Measurements from ENCODE around the gene MYO15B.

MYO15B gene

GRCh38 chr17:75587675-75588595, at the start of gene MYO15B:
MYO15B (plus strand) TSS chr17:75587800; CDS start chr17:75588058, 258 bp downstream.
- DNase-seq (ENCODE audit: low read depth in 3 of 3): peak in 1 of 3 donors; percentile 49

- no peak for DNase-seq (ENCODE audit: low read depth in 3 of 3)
Observed at GRCh38 chr17:75539967-75540729, 47.5 kb upstream of the MYO15B start.

- DNase-seq (ENCODE audit: low read depth in 3 of 3): no peak
Observed at GRCh38 chr17:75540923-75541503, 46.6 kb upstream of the MYO15B start.

GRCh38 chr17:75542229-75542628, 45.4 kb upstream of the MYO15B start:
- DNase-seq (ENCODE audit: low read depth in 3 of 3): no peak

DNA sequence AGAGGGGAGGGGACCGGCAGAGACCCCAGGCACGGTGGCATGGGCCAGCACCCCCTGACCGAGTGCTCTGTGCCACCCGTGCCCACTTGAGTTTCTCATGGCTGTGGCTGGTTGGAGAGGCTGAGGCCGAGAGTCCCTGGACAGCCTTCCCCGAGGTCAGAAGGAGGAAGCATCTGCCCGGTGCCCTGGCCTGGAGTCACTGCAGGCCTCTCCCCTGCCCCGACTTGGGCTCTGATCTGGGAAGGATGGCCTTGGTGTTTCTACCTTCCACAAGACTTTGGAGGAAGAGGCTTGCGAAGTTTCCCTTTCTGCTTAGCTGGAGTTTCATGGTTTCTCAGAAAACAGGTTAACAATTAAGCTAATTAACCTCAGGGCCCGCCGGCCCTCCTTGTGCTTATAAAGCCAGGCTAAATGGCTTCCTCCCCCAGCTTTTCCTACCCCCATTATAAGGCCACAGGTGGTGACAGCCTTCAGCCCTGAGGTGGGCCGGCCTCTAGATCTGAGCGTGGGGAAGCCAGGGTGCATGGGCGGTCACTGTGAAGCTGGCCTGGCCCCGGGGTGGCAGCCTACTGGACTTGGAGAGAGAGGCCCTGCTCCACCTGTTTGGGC, 44.8 kb upstream of the MYO15B start:
- no peak for DNase-seq (ENCODE audit: low read depth in 3 of 3)

DNA sequence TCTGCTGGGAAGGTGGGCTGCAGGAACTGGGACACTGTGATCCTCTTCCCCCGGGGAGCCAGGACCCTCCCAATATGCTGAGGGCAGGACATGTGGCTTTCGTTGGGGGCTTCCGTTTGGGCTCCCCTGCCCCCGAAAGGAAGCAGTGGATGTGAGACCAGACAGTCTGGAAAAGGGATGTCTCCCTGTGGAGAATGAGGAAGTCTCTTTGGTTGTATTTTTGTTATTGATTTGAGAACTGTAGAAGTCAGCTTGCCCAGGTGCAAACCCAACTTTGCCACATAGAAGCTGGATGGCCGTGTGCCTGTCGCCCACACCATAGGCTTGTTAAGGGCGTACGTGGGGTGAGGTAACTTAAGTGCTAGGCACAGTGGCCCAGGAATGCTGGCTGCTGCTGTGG, 43.4 kb upstream of the MYO15B start:
- no peak for DNase-seq (ENCODE audit: low read depth in 3 of 3)

- DNase-seq (ENCODE audit: low read depth in 3 of 3): no peak
Observed at GRCh38 chr17:75546181-75546580, 41.4 kb upstream of the MYO15B start.

GRCh38 chr17:75547091-75547490, 40.5 kb upstream of the MYO15B start:
- no peak for DNase-seq (ENCODE audit: low read depth in 3 of 3)

DNA sequence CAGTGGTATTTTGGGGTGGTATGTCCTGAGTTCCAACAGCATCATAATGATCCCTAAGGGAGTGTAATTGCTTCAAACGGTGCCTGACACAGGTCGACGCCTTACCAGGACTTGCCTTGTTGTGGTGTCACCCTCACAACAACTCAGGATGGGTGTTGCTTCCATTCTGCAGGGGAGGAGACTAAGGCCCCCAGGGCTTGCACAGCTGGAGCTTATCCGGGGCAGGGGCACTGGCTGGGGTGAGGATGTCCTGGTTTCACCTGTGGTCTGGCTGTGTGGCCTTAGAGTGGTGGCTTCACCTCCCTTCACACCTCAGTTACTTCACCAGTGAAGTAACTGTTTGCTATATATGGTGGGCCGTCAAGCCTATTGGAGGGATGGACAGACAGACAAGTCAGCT, 38.8 kb upstream of the MYO15B start:
- no peak for DNase-seq (ENCODE audit: low read depth in 3 of 3)

DNA sequence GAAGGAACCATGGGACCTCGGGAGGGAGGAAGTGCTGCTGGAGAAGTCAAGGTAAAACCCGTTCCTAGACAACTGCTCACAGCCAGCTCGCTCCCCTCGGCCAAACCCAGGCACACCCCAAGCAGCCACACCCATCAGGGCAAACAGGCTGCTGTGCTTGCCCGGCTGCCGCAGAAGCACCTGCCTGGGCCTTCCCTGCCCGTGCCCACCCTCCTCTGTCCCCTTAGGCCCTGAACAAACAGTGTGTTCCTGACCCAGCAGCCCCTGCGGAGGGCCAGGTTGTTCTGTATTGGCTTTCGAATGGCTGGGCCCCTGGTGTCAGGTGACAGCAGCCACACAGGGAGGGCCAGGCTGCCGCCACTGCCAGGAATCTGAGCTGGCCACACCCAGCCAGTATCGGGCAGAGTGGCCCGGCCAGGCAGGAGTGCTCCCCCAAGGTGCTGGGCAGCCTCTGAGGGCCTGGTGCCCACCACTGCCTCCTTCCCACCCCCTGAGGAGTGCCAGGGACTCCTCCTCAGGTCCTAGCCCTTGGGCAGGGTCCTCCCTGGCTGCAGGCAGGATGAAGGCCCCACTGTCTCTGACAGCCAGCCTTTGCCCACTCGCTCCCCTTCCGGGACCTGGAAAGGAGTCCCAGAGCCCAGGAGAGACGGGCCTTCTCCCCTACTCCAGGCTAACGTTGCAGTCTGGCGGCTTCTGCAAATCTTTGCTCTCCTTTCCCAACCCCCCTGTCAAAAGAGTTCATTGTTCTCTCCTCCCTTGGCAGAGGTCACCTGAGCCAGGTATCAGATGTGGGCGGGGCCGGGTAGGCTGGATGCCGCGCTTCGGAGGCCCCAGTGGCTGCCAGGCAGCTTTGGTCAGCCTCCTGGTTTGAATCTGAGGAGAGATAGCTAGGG, 38.1 kb upstream of the MYO15B start:
- DNase-seq (ENCODE audit: low read depth in 3 of 3): no peak

- DNase-seq (ENCODE audit: low read depth in 3 of 3): no peak
Observed at GRCh38 chr17:75550139-75550465, 37.5 kb upstream of the MYO15B start.

- DNase-seq (ENCODE audit: low read depth in 3 of 3): no peak
Observed at GRCh38 chr17:75551266-75551665, 36.3 kb upstream of the MYO15B start.

DNA sequence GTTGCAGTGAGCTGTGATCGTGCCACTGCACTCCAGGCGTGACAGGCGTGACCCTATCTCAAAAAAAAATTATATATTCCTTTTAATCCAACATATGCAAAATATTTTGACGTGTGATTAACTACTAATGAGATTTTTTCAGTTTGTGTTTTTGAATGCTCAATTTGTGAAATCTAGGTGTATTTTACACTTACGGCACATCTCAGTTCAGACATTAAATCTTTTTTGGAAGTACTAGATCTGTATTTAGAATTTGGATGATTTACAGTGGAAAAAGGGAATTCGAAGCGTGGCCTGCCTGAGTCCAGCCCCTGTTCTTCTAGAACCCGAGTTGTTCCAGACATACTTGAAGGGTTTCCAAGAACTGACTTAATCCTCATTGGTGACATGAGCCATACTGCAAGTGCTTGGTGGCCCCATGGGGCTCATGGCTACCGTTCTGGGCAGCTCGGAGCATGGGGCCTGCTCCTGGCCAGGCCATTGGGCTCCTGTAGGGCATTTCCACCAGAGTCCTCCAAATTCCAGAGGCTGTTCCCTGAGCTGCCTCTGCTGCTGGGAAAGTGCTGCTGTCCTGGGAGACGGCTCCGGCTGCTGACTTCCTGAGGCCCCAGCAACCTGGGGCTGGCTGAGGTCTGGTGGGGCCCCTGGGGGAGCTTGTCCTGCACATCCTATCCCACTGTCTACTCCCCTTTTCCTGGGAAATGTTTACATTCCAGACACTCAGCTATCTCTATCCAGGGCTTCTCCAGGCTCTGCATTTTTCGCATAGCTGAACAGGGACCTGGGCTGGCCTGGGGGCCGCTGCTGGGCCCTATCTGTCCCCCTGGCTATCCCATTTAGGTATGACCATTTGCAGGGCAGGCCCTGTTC, 34.9 kb upstream of the MYO15B start:
- DNase-seq (ENCODE audit: low read depth in 3 of 3): no peak

- no peak for DNase-seq (ENCODE audit: low read depth in 3 of 3)
Observed at GRCh38 chr17:75553295-75554110, 34.1 kb upstream of the MYO15B start.

- DNase-seq (ENCODE audit: low read depth in 3 of 3): no peak
Observed at GRCh38 chr17:75555679-75556153, 31.9 kb upstream of the MYO15B start.

- DNase-seq (ENCODE audit: low read depth in 3 of 3): no peak
Observed at GRCh38 chr17:75557075-75557851, 30.3 kb upstream of the MYO15B start.

DNA sequence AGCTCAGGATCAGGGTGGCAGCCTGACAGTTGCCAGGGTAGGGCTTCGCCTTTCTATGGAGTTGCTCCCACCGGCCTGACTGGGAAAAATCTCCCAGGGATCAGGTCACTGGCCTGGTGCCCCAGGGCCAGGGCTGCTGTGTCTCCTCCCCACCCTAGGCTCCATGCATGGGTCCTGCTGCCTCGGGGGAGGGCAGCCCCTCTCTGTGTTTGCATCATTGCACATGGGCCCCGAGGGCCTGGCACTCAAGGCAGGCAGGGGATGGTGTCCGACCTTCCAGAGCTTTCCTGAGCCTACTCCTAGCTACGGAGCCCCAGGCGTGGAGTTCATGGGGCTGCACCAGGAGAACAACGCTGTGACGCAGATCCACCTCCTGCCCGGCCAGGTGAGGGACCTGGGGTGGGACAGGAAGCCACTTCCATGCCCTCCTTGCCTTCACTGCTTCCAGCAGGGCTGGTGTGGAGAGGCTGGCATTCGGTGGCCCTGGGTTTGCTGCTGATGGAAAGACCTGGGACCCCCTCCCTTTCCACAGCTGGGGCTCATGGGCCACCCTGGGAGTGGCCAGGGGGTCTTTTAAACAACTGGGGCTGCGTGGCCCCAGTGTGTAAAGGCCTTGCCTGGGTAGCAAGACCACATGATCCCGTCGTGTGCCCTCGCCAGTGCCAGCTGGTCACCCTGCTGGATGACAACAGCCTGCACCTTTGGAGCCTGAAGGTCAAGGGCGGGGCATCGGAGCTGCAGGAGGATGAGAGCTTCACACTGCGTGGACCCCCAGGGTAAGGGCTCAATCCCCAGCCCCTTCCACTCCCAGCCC, 29.5 kb upstream of the MYO15B start:
- no peak for DNase-seq (ENCODE audit: low read depth in 3 of 3)
